HEK293 (cell line): Measurements from ENCODE around the gene TMEM167B.

Experiments used
- CTCF ChIA-PET: fragments of 350-600 bp; formaldehyde crosslinking; extraction: SDS; loops from one replicate; lab custom pipeline; 2021; ENCODE audit warnings: antibody characterized with exemption; lab: Yijun Ruan, JAX
- POLR2A ChIA-PET: fragments of 300-600 bp; formaldehyde crosslinking; extraction: SDS; loops from one replicate; lab custom pipeline; 2020; ENCODE audit warnings: antibody characterized with exemption, inconsistent platforms; lab: Yijun Ruan, JAX
- H3K27ac ChIP-seq: fragments of 200-500 bp; sonication (Bioruptor generic); 2 replicates; pipeline ENCODE4 v1.5.1; 2014; ENCODE audit warnings: low read depth, low read length, control low read depth, inconsistent platforms; ENCODE audit errors: extremely low read depth
- H3K36me3 ChIP-seq, 2 experiments: fragments of 200-500 bp in 1 of 2; sonication (Bioruptor generic) in 1 of 2; 1 replicate in 1 of 2; 2 replicates in 1 of 2; pipeline ENCODE4 v1.5.1; 2014 to 2017; ENCODE audit warnings: inconsistent platforms in 2 of 2, low read length in 2 of 2; ENCODE audit not compliant: control insufficient read depth in 2 of 2, insufficient read depth in 1 of 2
- H3K4me1 ChIP-seq: fragments of 200-500 bp; sonication (Bioruptor generic); 2 replicates; pipeline ENCODE4 v1.5.1; 2014; ENCODE audit warnings: mild to moderate bottlenecking, low read length, inconsistent platforms; ENCODE audit not compliant: control insufficient read depth, insufficient read depth
- H3K4me3 ChIP-seq: 2 replicates; pipeline ENCODE4 v1.5.1; 2011; ENCODE audit warnings: low read depth, mild to moderate bottlenecking, control low read depth, low read length, moderate library complexity
- H3K9me3 ChIP-seq: fragments of 200-500 bp; sonication (Bioruptor generic); 2 replicates; pipeline ENCODE4 v1.5.1; 2014; ENCODE audit warnings: low read depth, low read length, inconsistent platforms; ENCODE audit not compliant: control insufficient read depth, insufficient read depth
- BCL11B ChIP-seq: fragments of 450-650 bp; formaldehyde crosslinking; IDR thresholded peaks from 2 replicates; pipeline ENCODE4 v1.5.1; 2016; ENCODE audit warnings: low read depth, missing biosample characterization, missing genetic modification characterization
- GLI4 ChIP-seq: fragments of 450-650 bp; formaldehyde crosslinking; IDR thresholded peaks from 2 replicates; pipeline ENCODE4 v1.5.1; 2016; ENCODE audit warnings: missing biosample characterization, missing genetic modification characterization
- IKZF3 ChIP-seq: fragments of 450-650 bp; IDR thresholded peaks from 2 replicates; pipeline ENCODE4 v1.5.0; 2018; ENCODE audit warnings: missing biosample characterization, mild to moderate bottlenecking, missing genetic modification characterization, moderate library complexity
- KLF7 ChIP-seq: fragments of 450-650 bp; formaldehyde crosslinking; IDR thresholded peaks from 2 replicates; pipeline ENCODE4 v1.5.1; 2016; ENCODE audit warnings: missing biosample characterization, missing genetic modification characterization, borderline replicate concordance
- OVOL3 ChIP-seq: fragments of 450-650 bp; formaldehyde crosslinking; IDR thresholded peaks from 2 replicates; pipeline ENCODE4 v1.5.1; 2016; ENCODE audit warnings: missing biosample characterization, missing genetic modification characterization
- PRDM4 ChIP-seq: fragments of 450-650 bp; formaldehyde crosslinking; IDR thresholded peaks from 2 replicates; pipeline ENCODE4 v1.5.1; 2017; ENCODE audit warnings: missing biosample characterization, missing genetic modification characterization
- PRDM6 ChIP-seq: fragments of 450-650 bp; formaldehyde crosslinking; IDR thresholded peaks from 2 replicates; pipeline ENCODE4 v1.5.1; 2017; ENCODE audit warnings: missing biosample characterization, missing genetic modification characterization
- SP7 ChIP-seq: fragments of 450-650 bp; formaldehyde crosslinking; IDR thresholded peaks from 2 replicates; pipeline ENCODE4 v1.5.1; 2016; ENCODE audit warnings: missing biosample characterization, missing genetic modification characterization
- ZBTB1 ChIP-seq: fragments of 450-650 bp; formaldehyde crosslinking; IDR thresholded peaks from 2 replicates; pipeline ENCODE4 v1.5.1; 2016; ENCODE audit warnings: missing biosample characterization, missing genetic modification characterization
- ZNF10 ChIP-seq: fragments of 450-650 bp; formaldehyde crosslinking; IDR thresholded peaks from 2 replicates; pipeline ENCODE4 v1.5.1; 2017; ENCODE audit warnings: missing biosample characterization, missing genetic modification characterization
- ZNF140 ChIP-seq: fragments of 450-650 bp; formaldehyde crosslinking; IDR thresholded peaks from 2 replicates; pipeline ENCODE4 v1.5.1; 2016; ENCODE audit warnings: missing biosample characterization, missing genetic modification characterization
- ZNF157 ChIP-seq: fragments of 450-650 bp; formaldehyde crosslinking; IDR thresholded peaks from 2 replicates; pipeline ENCODE4 v1.5.1; 2016; ENCODE audit warnings: missing biosample characterization, missing genetic modification characterization
- ZNF174 ChIP-seq: fragments of 450-650 bp; formaldehyde crosslinking; IDR thresholded peaks from 2 replicates; pipeline ENCODE4 v1.5.0; 2017; ENCODE audit warnings: missing biosample characterization, mild to moderate bottlenecking, missing genetic modification characterization
- ZNF248 ChIP-seq: fragments of 450-650 bp; formaldehyde crosslinking; IDR thresholded peaks from 2 replicates; pipeline ENCODE4 v1.5.1; 2017; ENCODE audit warnings: missing biosample characterization, missing genetic modification characterization
- ZNF324 ChIP-seq: fragments of 450-650 bp; formaldehyde crosslinking; IDR thresholded peaks from 2 replicates; pipeline ENCODE4 v1.5.1; 2016; ENCODE audit warnings: missing biosample characterization, missing genetic modification characterization
- ZNF37A ChIP-seq: fragments of 450-650 bp; IDR thresholded peaks from 2 replicates; pipeline ENCODE4 v1.5.1; 2018; ENCODE audit warnings: missing biosample characterization, missing genetic modification characterization
- ZNF426 ChIP-seq: fragments of 450-650 bp; formaldehyde crosslinking; IDR thresholded peaks from 2 replicates; pipeline ENCODE4 v1.5.1; 2017; ENCODE audit warnings: missing biosample characterization, missing genetic modification characterization, mild to moderate bottlenecking, inconsistent platforms, moderate library complexity
- ZNF48 ChIP-seq: fragments of 450-650 bp; formaldehyde crosslinking; IDR thresholded peaks from 2 replicates; pipeline ENCODE4 v1.5.1; 2016; ENCODE audit warnings: missing biosample characterization, missing genetic modification characterization
- ZNF529 ChIP-seq: fragments of 450-650 bp; formaldehyde crosslinking; IDR thresholded peaks from 2 replicates; pipeline ENCODE4 v1.5.1; 2017; ENCODE audit warnings: missing genetic modification characterization, missing biosample characterization; ENCODE audit not compliant: insufficient replicate concordance
- ZNF548 ChIP-seq: fragments of 450-650 bp; formaldehyde crosslinking; IDR thresholded peaks from 2 replicates; pipeline ENCODE4 v1.5.1; 2016; ENCODE audit warnings: missing biosample characterization, missing genetic modification characterization
- ZNF600 ChIP-seq: fragments of 450-650 bp; formaldehyde crosslinking; IDR thresholded peaks from 2 replicates; pipeline ENCODE4 v1.5.1; 2016; ENCODE audit warnings: missing biosample characterization, missing genetic modification characterization
- ZNF626 ChIP-seq: fragments of 450-650 bp; sonication (Bioruptor Pico); formaldehyde crosslinking; IDR thresholded peaks from 2 replicates; pipeline ENCODE4 v1.5.1; 2018; ENCODE audit warnings: missing biosample characterization, missing genetic modification characterization, inconsistent platforms
- TF ChIP-seq, protein P1 (sequence below): fragments of 450-650 bp; formaldehyde crosslinking; IDR thresholded peaks from 2 replicates; pipeline ENCODE4 v1.5.1; 2016; ENCODE audit warnings: missing biosample characterization, missing genetic modification characterization
- TF ChIP-seq, protein P2 (sequence below): fragments of 450-650 bp; formaldehyde crosslinking; IDR thresholded peaks from 2 replicates; pipeline ENCODE4 v1.5.1; 2016; ENCODE audit warnings: missing biosample characterization, missing genetic modification characterization
- TF ChIP-seq, protein P3 (sequence below): fragments of 450-650 bp; formaldehyde crosslinking; optimal IDR thresholded peaks from 2 replicates; pipeline ENCODE3; 2016; ENCODE audit warnings: missing biosample characterization, mild to moderate bottlenecking, missing genetic modification characterization

The TMEM167B gene

GRCh38 chr1:109080441-109081082 lies 10.0 kb upstream of the TMEM167B start (continued):
- TF ChIP-seq ZNF48 (tag by site-specific recombination) (no peak), PRDM6 (tag by site-specific recombination) (no peak), ZNF426 (tag by site-specific recombination) (no peak), OVOL3 (tag by site-specific recombination) (no peak), ZNF548 (tag by site-specific recombination) (no peak), ZNF157 (no peak), PRDM4 (tag by site-specific recombination) (no peak), GLI4 (tag by site-specific recombination) (no peak)
- TF ChIP-seq, all 188 proteins: peak for 0

GRCh38 chr1:109083501-109083900 lies 7.1 kb upstream of the TMEM167B start:
- no peak overlapping the region for H3K27ac ChIP-seq
- H3K36me3 ChIP-seq: no peaks in the 10 kb centered on the region
- TF ChIP-seq IKZF3 (no peak), ZNF10 (tag by site-specific recombination) (no peak), ZNF324 (tag by site-specific recombination) (no peak)
- no peaks in the 10 kb centered on the region for H3K4me1 ChIP-seq
- H3K4me3 ChIP-seq: no peak overlapping the region
- ChIA-PET POLR2A (interaction anchor here (1.0 to 4.1 kb wide), 2 partner anchors 17 to 35 kb away, joined by 3 to 20 read pairs; no protein-coding TSS in a partner anchor), CTCF (interaction anchor here (0.7 to 1.2 kb wide), 4 partner anchors 16 to 407 kb away, joined by 3 to 4 read pairs (median 3); no protein-coding TSS in a partner anchor)
- no peaks in the 10 kb centered on the region for H3K9me3 ChIP-seq

GRCh38 chr1:109083923-109084322 lies 6.6 kb upstream of the TMEM167B start:
- H3K4me1 ChIP-seq: no peaks in the 10 kb centered on the region
- no peaks in the 10 kb centered on the region for H3K36me3 ChIP-seq
- H3K9me3 ChIP-seq: no peaks in the 10 kb centered on the region
- CTCF ChIA-PET: interaction anchor here (0.7 to 1.2 kb wide), 2 partner anchors 17 to 763 kb away, joined by 3 read pairs; no protein-coding TSS in a partner anchor
- no peak overlapping the region for H3K27ac ChIP-seq
- H3K4me3 ChIP-seq: no peak overlapping the region
- POLR2A ChIA-PET: interaction anchor here (1.0 to 4.1 kb wide), 2 partner anchors 16 to 36 kb away, joined by 3 to 20 read pairs; no protein-coding TSS in a partner anchor
- TF ChIP-seq ZNF529 (tag by site-specific recombination) (no peak), ZNF140 (tag by site-specific recombination) (no peak), SP7 (no peak), ZNF600 (no peak), BCL11B (tag by site-specific recombination) (no peak), ZNF248 (no peak), ZBTB1 (tag by site-specific recombination) (no peak), ZNF174 (tag by site-specific recombination) (no peak), ZNF626 (tag by site-specific recombination) (no peak), ZNF10 (tag by site-specific recombination) (no peak), KLF7 (tag by site-specific recombination) (no peak), ZNF37A (tag by site-specific recombination) (no peak)
- TF ChIP-seq, protein P1, sequence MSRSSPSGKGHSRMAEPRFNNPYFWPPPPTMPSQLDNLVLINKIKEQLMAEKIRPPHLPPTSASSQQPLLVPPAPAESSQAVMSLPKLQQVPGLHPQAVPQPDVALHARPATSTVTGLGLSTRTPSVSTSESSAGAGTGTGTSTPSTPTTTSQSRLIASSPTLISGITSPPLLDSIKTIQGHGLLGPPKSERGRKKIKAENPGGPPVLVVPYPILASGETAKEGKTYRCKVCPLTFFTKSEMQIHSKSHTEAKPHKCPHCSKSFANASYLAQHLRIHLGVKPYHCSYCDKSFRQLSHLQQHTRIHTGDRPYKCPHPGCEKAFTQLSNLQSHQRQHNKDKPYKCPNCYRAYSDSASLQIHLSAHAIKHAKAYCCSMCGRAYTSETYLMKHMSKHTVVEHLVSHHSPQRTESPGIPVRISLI: no peak
- TF ChIP-seq, protein P2, sequence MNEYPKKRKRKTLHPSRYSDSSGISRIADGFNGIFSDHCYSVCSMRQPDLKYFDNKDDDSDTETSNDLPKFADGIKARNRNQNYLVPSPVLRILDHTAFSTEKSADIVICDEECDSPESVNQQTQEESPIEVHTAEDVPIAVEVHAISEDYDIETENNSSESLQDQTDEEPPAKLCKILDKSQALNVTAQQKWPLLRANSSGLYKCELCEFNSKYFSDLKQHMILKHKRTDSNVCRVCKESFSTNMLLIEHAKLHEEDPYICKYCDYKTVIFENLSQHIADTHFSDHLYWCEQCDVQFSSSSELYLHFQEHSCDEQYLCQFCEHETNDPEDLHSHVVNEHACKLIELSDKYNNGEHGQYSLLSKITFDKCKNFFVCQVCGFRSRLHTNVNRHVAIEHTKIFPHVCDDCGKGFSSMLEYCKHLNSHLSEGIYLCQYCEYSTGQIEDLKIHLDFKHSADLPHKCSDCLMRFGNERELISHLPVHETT (tag by site-specific recombination): no peak
- TF ChIP-seq, protein P3, sequence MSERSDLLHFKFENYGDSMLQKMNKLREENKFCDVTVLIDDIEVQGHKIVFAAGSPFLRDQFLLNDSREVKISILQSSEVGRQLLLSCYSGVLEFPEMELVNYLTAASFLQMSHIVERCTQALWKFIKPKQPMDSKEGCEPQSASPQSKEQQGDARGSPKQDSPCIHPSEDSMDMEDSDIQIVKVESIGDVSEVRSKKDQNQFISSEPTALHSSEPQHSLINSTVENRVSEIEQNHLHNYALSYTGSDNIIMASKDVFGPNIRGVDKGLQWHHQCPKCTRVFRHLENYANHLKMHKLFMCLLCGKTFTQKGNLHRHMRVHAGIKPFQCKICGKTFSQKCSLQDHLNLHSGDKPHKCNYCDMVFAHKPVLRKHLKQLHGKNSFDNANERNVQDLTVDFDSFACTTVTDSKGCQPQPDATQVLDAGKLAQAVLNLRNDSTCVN (tag by site-specific recombination): no peak
- TF ChIP-seq, all 188 proteins: peak for 0
